ENCODE data around the gene MAD2L1BP. TPM values are rescaled to one million over a fixed set of nuclear protein-coding genes. Genes with fewer than 3 reads are reported as not detected.

The MAD2L1BP gene
- total RNA-seq, 4 donors from 2014 or later: 16.3 to 36.9 (median 21.5) TPM

- Histone ChIP-seq H3K9me3 (no peaks in the 10 kb centered on the region), H3K4me3 (no peak overlapping the region), H3K4me1 (peaks cover 0 to 4% (median 0%) of the 10 kb centered on the region in 4 donors), H3K36me3 (peaks cover 0 to 94% (median 17%) of the 10 kb centered on the region in 3 donors), H3K27me3 (no peaks in the 10 kb centered on the region), H3K27ac (no peak overlapping the region)
- DNase-seq (ENCODE audit: low spot score in 2 of 2): no peak
- WGBS, 2 donors: 87 to 89% methylated on average over 7 to 12 of the region's 12 CpGs
- TF ChIP-seq EP300 (IDR thresholded peaks at IDR 0.05): no peak
- no peak for TF ChIP-seq POLR2A (IDR thresholded peaks at IDR 0.05)
- TF ChIP-seq CTCF (IDR thresholded peaks at IDR 0.05): no peak
Measured at GRCh38 chr6:43621078-43621835, 14.4 kb upstream of the MAD2L1BP start.

GRCh38 chr6:43621836-43622180 is 13.8 kb upstream of the MAD2L1BP start:
- no peak for TF ChIP-seq POLR2A (IDR thresholded peaks at IDR 0.05)
- no peak for TF ChIP-seq EP300 (IDR thresholded peaks at IDR 0.05)
- TF ChIP-seq CTCF (IDR thresholded peaks at IDR 0.05): no peak
- peaks cover 0 to 9% (median under 1%) of the 10 kb centered on the region in 4 donors for H3K4me1 ChIP-seq
- H3K4me3 ChIP-seq: no peak overlapping the region
- no peak for DNase-seq (ENCODE audit: low spot score in 2 of 2)
- H3K36me3 ChIP-seq: peaks cover 0 to 95% (median 17%) of the 10 kb centered on the region in 3 donors
- H3K27me3 ChIP-seq: no peaks in the 10 kb centered on the region
- H3K27ac ChIP-seq: no peak overlapping the region
- WGBS, 2 donors: 93 to 94% methylated on average over 10 of the region's 10 CpGs
- H3K9me3 ChIP-seq: no peaks in the 10 kb centered on the region

- 87 to 94% methylated on average over 8 to 9 of the region's 10 CpGs for WGBS, 2 donors
- no peak overlapping the region for H3K27ac ChIP-seq
- TF ChIP-seq CTCF (IDR thresholded peaks at IDR 0.05): no peak
- TF ChIP-seq EP300 (IDR thresholded peaks at IDR 0.05): no peak
- TF ChIP-seq POLR2A (IDR thresholded peaks at IDR 0.05): no peak
- H3K4me3 ChIP-seq: no peak overlapping the region
- H3K36me3 ChIP-seq: peaks cover 0 to 88% (median 17%) of the 10 kb centered on the region in 3 donors
- no peak for DNase-seq (ENCODE audit: low spot score in 2 of 2)
- no peaks in the 10 kb centered on the region for H3K27me3 ChIP-seq
- peaks cover 0 to 17% (median 4%) of the 10 kb centered on the region in 4 donors for H3K4me1 ChIP-seq
- no peaks in the 10 kb centered on the region for H3K9me3 ChIP-seq
Measured at GRCh38 chr6:43622541-43622940, 13.1 kb upstream of the MAD2L1BP start.

GRCh38 chr6:43623880-43624785 is 11.5 kb upstream of the MAD2L1BP start:
- WGBS, 2 donors: 87 to 94% methylated on average over 11 to 12 of the region's 12 CpGs
- Histone ChIP-seq H3K36me3 (peaks cover 0 to 72% (median 17%) of the 10 kb centered on the region in 3 donors), H3K9me3 (no peaks in the 10 kb centered on the region), H3K27ac (no peak overlapping the region), H3K4me1 (peaks cover 0 to 26% (median 7%) of the 10 kb centered on the region in 4 donors), H3K27me3 (no peaks in the 10 kb centered on the region), H3K4me3 (no peak overlapping the region)
- TF ChIP-seq POLR2A (IDR thresholded peaks at IDR 0.05): no peak
- TF ChIP-seq CTCF (IDR thresholded peaks at IDR 0.05): no peak
- TF ChIP-seq EP300 (IDR thresholded peaks at IDR 0.05): no peak
- DNase-seq (ENCODE audit: low spot score in 2 of 2): no peak
